ENCODE measurements around the gene NCOR2.

The NCOR2 gene

DNA sequence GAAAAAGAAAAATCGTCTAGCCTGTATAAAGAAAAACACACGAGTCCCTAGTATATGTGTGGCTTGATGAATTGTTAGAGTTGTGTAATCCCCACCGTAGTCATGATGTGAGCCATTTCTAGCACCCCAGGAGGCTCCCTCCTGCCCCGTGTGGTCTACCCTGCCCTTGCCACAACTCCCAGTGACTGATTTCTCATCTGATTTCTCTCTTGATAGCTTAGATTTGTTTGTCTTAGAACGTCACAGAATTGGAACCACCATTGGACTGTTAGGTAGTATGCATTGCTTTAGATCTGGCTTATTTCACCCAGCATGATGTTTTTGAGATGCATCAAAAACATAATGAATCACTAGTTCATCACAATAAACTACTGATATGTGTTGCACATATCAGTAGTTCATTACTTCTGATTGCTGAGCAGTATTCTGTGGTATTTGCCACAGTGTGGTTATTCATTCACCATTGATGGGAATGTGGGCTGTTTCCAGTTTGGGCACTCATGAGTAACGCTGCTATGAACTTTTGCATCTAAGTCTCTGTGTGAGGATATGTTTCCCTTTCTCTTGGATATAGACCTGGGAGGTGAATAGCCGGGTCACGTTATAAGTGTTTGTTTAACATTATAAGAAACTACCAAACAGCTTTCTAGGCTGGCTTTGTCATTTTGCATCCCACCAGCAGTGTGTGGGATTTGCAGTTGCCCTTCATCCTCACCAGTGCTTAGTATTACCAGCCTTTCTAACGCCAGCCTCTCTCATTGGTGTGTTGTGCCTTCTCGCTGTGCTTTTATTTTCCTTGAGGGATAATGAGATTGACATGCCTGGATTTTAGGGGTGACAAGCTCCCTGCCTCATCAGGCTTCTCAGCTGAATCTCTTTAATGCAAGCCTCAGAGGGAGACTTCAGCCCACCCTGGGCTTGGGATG is 31.9 kb upstream of the NCOR2 start:
- DNase-seq (ENCODE audit: low read depth): no peak
- TF ChIP-seq, protein P1, sequence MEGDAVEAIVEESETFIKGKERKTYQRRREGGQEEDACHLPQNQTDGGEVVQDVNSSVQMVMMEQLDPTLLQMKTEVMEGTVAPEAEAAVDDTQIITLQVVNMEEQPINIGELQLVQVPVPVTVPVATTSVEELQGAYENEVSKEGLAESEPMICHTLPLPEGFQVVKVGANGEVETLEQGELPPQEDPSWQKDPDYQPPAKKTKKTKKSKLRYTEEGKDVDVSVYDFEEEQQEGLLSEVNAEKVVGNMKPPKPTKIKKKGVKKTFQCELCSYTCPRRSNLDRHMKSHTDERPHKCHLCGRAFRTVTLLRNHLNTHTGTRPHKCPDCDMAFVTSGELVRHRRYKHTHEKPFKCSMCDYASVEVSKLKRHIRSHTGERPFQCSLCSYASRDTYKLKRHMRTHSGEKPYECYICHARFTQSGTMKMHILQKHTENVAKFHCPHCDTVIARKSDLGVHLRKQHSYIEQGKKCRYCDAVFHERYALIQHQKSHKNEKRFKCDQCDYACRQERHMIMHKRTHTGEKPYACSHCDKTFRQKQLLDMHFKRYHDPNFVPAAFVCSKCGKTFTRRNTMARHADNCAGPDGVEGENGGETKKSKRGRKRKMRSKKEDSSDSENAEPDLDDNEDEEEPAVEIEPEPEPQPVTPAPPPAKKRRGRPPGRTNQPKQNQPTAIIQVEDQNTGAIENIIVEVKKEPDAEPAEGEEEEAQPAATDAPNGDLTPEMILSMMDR (IDR thresholded peaks at IDR 0.05; ENCODE audit: control insufficient read depth, extremely low read depth, insufficient read depth): no peak
- no peak overlapping the region for H3K4me3 ChIP-seq (ENCODE audit: low read depth, low read length)

DNA sequence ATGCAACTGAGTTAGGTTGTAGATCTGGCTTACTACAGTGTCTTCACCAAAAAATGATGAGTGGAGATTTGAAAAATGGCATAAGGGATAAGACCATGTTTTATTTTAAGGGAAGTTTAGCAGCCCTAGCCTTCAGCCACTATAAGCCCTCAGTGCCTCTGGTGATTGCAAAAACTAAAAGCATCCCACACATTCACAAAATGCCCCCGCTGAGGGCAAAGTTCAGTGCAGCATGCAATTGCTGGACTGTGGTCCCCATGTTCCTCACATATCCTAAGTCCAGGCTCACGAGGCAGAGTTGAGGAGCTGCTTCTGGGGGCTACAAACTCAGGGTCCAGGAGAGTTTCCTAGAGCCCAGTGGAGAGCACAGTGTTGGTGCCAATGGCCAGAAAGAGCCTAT is 29.6 kb upstream of the NCOR2 start:
- H3K4me3 ChIP-seq (ENCODE audit: low read depth, low read length): no peak overlapping the region
- no peak for DNase-seq (ENCODE audit: low read depth)
- TF ChIP-seq, protein P1 (IDR thresholded peaks at IDR 0.05; ENCODE audit: control insufficient read depth, extremely low read depth, insufficient read depth): no peak

DNA sequence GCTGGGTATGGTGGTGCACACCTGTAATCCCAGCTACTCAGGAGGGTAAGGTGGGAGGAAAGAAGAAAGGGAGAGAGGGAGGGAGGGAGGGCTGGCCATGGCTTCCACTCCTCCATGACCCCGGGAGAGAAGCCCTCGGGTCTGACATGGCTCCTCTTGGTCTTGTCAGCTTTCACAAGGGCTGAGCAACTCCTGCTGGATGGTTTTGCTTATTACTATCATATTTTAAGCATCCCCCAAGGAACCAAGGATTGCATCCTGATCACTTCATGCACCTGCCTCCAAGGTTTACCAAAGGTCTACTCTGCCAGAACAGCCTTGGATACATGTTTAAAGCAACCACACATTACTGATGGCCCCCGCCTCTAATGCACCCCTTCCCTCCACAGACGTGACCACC is 28.0 kb upstream of the NCOR2 start:
- H3K4me3 ChIP-seq (ENCODE audit: low read depth, low read length): no peak overlapping the region
- DNase-seq (ENCODE audit: low read depth): no peak
- TF ChIP-seq, protein P1 (IDR thresholded peaks at IDR 0.05; ENCODE audit: control insufficient read depth, extremely low read depth, insufficient read depth): no peak

DNA sequence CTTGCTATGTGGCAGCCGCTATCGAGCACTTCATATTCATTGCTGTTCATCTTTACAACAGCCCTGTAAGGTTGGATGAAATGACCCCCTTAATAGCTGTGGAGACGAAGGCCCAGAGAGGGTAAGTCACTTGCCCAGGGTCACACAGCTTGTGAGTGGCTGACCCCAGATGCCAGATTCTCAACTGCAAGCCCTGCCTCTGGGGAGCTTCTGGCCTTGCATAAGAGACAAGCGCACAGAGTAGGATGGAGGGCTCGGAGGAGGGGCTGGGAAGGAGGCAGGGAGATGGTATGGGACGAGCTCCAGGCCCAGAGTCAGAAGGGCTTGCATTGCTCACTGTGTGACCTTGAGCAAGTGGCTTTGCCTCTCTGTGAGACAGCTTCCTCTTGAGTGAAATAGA is 27.4 kb upstream of the NCOR2 start:
- H3K4me3 ChIP-seq (ENCODE audit: low read depth, low read length): no peak overlapping the region
- TF ChIP-seq, protein P1 (IDR thresholded peaks at IDR 0.05; ENCODE audit: control insufficient read depth, extremely low read depth, insufficient read depth): no peak
- DNase-seq (ENCODE audit: low read depth): no peak

DNA sequence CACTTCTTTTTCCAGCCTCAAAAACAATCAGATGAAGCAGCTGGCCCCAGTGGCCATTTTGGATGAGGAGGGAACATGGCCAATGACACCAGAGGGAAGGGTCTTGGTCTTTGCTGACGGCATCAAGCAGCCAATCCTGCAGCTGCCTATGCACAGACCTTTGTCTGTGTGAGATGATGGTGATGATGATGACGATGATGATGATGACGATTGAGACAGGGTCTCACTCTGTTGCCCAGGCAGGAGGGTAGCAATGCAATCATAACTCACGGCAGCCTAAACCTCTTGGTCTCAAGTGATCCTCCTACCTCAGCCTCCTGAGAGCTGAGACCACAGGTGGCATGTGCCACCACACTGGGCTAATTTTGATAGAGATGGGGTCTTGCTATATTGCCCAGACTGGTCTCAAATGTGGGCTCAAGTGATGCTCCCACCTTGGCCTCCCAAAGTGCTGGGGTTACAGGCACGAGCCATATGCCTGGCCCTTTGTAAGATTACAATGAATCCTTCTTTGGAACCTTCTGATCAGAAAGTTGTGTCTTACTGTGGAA is 26.5 kb upstream of the NCOR2 start:
- TF ChIP-seq, protein P1 (IDR thresholded peaks at IDR 0.05; ENCODE audit: control insufficient read depth, extremely low read depth, insufficient read depth): no peak
- H3K4me3 ChIP-seq (ENCODE audit: low read depth, low read length): no peak overlapping the region
- no peak for DNase-seq (ENCODE audit: low read depth)

DNA sequence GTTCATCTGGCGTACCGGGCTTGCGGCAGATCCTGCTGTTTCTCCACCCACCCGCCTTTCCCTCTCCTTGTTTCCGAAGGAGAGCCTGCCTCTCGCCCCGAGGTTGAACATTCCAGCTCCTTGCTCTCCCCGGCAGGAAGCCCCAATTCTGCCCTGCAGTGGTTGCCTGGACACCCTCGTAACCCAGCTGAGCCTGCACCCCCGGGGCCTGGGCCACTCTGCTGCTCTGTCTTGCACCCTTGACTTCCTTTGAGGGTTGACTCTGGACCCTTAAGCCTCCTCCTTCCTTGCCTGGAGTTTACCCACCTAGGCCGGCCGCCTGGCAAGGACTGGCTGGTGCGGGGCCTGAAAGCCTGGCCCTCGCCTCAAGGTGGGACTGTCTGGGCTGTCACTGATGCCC is 25.8 kb upstream of the NCOR2 start:
- no peak overlapping the region for H3K4me3 ChIP-seq (ENCODE audit: low read depth, low read length)
- TF ChIP-seq, protein P1 (IDR thresholded peaks at IDR 0.05; ENCODE audit: control insufficient read depth, extremely low read depth, insufficient read depth): no peak
- no peak for DNase-seq (ENCODE audit: low read depth)

Measured in LNCaP clone FGC (cell line).